HG03469 (cell line): ENCODE data around the gene SLC14A1.
A peak's percentile ranks its signal among the peaks of the same experiment; 100 is the strongest.

ENCODE experiments used
- ATAC-seq: cut with Tn5 transposase; IDR thresholded peaks from one replicate; pipeline ENCODE4 v1.9.1; 2021; ENCODE audit warnings: mild to moderate bottlenecking, moderate library complexity, moderate number of reproducible peaks; ENCODE audit not compliant: unreplicated experiment

SLC14A1 gene

DNA sequence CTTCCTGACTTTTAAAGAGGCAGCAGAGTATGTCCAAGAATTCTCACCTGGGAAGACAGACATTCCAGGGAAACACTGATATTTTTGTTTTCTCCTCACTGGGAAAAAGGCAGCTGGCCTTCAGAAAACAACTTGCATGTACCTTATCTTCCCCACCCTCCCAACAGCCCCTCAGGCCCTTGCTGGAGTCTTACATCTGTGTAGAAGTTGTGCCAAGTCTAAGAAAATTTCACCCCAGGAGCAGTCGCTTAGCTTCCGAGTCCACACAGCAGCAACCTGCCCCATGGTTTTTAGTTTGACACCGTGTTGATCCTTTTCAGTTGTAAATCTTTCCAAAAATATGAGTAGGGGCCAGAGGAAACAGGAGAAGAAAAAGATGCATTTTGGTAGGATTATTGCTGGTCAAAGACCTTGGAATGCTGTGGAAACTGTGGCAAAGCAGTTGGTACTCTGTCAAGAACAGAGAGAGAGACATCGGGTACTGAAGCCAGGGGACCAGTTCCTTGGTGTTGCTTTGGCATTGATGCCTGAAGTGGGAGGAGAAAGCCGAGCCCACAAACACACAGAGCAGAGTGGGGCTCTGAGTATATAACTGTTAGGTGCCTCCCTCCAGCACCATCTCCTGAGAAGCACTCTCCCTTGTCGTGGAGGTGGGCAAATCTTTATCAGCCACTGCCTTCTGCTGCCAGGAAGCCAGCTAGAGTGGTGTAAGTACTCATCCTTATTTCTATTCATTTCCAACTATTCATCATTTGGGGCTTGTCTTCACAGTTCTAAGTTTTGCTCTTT is at the start of gene SLC14A1:
Gene SLC14A1, plus strand, starts transcription at position 615 of the 789 bp plus-strand sequence. CDS start 6,140 bp downstream, outside the sequence.
- ATAC-seq: no peak

DNA sequence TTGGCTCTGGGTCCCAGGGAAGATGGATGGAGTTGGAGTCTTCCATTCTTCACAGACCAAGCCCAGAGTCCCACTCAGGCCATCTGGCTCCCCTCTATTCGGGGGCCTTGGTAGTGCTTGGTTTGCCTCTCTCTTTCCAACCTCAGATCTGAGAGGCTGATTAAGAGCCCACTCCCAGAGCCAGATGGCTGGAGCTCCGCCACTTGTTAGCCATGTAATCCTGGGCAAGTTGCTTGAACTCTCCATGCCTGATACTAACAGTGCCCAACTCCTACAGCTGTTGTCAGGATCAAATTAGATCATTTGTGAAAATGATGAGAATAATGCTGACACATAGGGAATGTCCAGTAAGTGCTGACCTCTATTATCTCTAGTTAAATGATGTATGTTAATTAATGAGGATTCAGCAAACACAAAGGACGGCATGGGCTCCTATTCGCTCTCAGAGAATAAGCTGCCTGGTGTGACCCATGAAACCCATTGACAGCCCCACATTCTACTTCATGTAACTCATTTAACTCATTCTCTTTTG is 46.6 kb upstream of the SLC14A1 start:
- no peak for ATAC-seq

DNA sequence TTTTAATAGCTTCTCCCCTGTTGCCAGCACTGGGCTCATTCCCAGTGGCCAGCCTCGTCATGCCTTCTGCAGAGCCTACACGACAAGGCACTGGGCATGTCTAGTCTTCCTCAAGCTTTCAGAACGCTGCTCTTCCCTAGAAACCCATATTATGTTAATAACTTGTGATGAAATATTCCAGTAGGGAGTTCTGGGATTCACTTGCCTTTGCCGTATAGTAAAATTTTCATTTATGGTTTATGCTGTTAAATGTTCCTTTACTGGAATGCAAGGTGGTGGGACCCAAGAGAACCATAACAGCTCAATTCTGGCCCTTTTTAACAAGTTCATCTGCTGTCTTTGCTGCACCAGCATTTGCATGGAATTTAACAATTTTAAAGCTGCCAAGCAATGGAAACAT is 45.5 kb upstream of the SLC14A1 start:
- ATAC-seq: no peak

DNA sequence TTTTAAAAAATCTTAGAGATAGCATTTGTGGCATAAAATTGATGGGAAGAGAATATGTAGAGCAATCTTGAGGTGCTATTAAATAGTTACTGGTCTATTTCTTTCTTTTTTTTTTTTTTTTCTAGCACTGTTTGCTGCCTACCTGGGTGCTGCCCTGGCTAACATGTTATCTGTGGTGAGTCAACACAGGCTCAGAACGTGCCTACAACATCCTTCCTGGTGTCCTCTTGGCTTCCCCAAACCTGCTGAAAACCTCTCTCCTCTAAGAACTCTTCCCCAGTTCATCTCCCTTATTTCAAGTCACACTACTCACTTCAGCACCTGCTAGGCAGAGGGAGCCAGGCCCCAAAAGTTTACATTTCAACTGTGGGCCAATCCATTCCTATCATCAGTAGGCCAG is 45.1 kb upstream of the SLC14A1 start:
- no peak for ATAC-seq

DNA sequence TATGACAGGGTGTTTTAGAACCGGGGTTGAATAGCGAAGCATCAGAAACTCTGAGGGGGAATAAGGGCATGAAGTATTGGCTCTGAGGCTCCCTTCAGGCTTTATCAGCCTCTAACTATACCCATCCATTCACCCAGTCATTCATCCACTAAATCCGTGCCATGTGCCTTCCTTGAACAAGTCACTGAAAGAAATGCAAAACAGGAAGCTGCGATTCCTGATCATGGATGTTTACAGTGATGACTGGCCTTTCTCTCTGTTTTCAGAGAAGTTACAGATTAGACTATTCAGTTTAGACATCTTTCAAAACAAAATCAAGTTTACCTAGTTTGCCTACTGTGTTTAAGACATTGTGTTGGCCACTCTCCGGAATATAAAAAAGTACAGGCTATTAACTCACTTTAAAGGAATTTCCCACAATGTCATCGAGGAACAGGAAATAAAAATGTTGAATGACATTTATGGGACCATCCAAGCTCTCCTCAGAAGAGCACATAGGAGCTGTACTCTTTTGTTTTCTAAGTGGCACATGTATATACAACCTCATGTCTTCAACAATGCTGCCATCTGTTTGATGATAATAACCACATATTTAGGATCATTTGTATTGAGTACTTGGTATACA is 43.8 kb upstream of the SLC14A1 start:
- ATAC-seq: no peak

DNA sequence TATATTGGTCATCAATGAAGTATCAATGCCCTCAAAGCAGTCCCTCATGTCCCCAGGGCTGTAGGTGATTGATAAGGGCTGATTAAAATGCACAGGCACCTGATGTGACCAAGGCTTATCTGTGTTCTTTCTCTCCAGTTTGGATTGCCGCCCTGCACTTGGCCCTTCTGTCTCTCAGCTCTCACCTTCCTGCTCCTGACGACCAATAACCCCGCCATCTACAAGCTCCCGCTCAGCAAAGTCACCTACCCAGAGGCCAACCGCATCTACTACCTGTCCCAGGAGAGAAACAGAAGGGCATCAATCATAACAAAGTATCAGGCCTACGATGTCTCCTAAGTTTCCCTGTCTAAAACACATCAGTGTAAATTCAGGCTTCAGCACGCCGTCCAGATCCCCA is 41.8 kb upstream of the SLC14A1 start:
- ATAC-seq: no peak

DNA sequence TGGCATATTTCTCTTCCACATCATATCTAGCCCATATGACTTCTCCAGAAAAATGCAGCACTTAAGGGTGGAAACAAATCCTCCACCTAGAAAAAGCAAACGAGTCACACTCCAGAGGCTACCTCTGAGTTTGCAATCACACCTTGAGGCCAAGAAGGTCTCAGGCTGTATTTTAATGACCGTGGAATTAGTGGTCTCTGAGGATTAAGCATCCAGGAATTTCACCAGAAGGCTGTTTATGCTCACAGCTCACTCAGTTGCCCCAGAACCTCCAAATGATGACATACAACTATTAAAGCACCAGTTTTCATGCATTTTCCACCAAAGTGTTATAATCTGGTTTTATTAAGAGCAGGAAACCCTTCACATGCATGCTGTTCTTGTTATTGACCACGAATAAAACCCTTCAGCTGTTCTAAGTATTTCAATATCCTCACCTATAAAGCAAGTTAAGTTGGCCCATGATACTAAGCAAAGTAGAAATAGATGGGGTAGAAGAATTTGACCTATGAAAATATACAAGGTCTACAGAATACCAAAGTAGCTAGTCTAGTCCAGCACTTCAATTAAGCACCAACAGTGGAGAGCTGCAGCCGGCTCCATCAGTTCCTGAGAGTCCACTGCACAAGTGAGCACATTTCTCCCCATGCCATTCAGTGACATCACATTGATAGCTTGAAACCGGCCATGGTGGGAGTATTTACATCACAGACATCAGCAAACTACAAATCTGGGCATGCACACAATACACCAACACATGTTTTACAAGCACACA is 39.5 kb upstream of the SLC14A1 start:
- no peak for ATAC-seq

DNA sequence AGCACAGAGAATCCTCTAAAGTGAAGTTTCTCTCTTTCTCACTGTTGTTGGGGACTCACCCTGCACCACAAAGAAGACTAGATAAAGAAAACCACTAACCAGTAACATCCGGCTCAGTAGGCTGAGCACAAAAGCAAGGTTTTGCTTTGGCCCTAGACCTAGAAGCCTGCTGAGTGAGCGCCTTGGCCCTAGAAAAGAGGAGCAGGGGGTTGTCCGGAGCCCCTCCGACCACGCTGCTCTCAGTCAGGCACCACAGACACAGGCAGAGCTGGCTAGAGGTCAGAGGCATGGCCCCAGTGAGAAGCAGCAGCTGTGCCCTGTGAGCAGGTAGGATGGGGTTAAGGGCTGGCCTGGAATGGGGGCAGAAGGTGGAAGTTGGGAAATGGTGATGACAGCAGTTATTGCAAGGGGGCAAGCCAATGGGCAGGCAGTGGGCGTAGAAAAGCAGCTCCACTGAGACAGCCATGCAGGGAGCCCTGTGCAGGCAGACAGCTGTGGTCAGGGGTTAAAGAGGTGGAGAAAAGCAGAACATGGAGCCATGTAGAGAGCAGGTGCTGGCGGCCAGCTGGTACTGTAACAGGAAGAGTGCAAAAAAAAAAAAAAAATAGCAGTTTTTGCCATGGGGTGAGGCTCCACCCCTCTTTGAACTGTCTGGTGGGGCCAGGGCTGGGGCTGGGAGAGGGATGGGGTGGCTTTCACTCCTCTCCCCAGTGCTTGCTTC is 36.9 kb upstream of the SLC14A1 start:
- ATAC-seq: peak; percentile 69

DNA sequence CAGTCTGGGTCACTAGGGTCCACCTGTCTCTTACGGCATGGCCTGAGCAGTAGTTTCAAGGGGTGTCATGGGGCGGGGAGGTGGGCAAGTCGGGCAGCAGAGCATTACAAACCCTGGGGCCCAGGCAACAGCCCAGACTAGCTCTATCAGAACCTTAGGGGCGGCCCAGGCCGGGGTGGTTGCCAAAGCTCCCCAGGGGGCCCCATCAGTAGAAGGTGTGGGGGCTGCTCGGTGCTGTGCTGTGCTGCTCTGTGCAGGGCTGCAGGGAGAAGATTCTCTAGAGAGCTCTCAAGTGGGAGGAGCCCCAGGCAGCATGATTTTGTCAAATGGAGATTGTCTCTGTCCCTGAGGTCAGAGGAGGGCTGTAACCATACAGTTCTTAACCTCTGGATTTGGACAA is 36.4 kb upstream of the SLC14A1 start:
- ATAC-seq: peak; percentile 33

DNA sequence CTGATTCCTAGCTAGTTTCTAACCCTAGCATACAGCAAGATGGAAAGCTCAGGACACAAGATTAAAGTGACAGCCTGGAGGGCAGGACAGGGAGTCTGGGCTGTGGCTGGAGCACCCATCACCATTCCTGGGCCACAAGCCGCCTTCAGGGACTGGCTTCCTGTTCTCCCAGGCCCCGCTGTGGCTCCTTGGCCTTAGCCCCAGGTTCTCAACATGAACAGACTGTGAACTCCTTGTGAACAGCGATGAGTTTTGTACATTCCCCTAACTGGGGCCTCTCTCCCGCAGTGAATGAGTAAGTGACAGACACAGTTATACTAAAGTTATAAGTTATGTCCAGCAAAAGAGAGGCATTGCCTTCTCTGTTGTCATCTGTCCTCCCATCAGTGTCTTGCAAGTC is 35.9 kb upstream of the SLC14A1 start:
- no peak for ATAC-seq

DNA sequence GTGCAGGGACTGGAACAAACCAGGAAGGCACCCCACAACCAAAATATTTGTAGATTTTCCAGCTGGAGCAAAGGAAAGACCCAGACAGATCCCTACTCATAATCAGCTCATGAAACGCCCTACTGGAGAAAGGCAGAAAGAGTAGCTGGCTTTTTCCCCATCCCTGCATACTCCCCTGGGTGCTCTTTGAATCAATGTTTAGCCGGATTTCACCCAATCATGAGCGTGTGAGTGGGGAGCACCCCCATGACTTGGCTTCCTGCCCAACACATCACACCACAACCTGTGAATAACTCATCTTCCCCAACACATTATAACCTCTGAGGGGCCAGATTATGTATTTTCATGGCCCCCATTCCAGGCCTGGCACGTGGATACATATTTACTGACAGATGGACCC is 35.1 kb upstream of the SLC14A1 start:
- no peak for ATAC-seq

DNA sequence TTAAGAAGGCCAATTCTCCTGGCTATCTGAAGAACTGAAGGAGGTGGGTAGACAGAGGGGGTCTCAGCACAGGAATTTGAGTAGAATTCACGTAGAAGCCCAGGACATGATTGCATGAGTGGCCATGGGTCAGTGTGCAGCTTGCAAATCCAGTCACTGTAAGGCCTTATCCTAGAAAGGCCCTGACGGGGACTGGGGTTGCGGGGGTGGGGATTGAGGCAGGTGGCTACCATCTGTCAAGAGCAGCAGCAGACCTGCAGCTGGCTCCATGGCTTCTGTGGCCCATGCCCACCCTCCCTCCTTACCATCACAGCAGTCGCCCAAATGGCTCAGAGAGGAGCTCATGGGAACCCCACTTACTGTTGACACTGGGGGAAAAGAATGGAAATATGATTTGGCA is 34.6 kb upstream of the SLC14A1 start:
- ATAC-seq: no peak

DNA sequence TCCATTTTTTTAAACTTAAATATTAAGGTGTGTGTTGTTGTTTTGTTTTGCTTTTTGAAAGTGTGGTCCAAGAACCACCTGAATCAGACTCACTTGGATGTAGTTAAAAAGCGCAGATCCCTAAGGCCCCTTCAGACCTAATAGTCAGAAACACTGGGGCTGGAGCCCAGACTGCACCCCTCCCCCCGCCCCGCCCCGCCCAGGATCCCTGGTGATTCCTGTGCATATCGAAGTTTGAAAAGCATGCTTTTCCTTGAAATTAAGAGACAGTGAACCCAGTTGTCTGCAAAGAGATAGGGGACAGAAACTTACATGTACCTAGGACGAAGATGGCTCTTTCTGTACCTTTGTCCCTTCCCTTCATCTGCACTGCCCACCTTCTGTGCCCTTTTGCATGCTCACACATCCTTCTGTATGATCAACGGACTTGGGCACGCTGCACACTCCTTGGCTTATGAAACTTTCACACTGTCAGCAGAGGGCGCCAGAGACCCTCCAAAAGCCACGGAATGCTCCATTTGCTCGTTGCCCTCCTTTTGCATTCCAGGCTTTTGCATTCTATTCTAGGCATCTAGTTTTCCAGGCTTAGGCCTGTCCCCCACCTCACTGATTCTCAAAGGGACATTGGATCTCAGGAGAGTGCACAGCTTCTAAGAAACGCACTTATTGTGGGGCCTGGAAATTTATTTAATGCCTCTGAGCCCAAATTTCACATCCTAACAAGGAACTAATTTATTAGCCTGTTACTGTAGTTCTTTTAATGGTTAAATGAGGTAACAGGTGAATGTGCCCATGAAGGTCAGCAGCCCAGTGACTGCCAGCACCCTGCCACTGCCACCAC is 32.8 kb upstream of the SLC14A1 start:
- no peak for ATAC-seq

DNA sequence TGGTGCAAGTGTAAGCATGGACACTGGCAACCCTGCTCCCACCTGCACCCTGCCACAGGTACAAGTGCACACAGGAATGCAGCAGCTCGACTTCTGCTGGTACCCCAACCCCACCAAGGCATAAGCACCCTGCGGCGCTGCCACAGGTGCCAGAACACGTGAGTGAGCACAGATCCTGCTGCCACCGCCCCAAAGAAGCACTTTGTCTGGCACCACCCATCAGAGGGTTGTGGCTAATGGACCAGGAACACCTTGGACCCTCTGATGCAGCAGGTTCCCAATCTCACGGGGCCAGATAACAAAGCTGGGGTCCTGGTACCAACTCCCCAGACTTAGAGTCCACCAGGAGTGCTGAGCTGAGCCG is 32.2 kb upstream of the SLC14A1 start:
- no peak for ATAC-seq

DNA sequence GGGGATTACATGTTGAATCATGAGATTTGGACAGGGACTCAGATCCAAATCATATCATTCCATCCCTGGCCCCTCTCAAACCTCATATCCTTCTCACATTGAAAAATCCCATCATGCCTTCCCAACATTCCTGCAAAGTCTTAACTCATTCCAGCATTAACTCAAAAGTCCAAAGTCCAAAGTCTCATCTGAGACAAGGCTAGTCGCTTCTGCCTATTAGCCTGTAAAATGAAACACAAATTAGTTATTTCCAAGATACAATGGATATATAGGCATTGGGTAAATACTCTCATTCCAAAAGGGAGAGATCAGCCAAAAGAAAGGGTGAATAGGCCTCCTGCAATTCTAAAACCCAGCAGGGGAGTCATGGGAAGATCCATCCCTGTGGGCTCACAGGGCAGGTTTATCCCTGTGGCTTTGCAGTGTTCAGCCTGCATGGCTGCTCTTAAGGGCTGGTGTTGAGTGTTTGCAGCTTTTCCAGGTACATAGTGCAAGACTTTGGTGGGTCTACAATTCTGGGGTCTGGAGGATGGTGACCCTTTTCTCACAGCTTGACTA is 21.2 kb upstream of the SLC14A1 start:
- ATAC-seq: no peak

DNA sequence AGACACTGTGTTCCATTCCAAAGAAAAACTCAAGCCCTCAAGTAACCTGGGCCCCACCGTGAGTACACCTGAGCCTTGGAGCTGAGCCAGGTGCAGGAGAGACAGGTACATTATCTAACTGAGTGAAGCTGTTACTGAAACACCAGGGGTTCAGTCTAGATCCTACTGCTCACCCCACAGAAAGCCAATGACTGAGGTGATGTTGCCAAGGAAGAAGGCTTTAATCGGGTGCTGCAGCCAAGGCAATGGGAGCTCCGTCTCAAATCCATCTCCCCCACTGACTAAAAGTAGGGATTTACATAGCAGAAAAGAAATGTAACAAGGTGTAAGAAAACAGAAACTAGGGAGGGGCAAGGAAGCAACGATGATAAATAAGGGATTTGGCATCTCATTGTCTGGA is 15.2 kb upstream of the SLC14A1 start:
- no peak for ATAC-seq

DNA sequence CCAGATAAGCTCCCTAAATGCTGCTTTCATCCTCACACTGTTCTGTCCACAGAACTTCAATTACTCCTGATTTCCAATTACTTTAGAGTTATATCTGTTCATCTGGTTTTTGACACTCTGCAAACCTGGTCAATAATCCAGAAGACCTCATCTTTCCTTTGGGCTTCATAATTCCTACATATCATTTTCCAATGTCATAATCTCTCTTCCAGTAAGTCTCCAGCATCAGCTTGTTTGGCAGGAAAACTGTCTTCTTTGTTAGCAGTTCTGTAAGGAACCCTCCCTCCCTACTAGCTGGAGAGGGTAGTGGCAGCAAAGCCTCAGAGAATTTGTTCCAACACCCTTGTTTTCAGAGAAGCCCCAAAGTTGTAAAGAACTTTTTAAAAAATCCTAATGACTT is 11.9 kb upstream of the SLC14A1 start:
- no peak for ATAC-seq

DNA sequence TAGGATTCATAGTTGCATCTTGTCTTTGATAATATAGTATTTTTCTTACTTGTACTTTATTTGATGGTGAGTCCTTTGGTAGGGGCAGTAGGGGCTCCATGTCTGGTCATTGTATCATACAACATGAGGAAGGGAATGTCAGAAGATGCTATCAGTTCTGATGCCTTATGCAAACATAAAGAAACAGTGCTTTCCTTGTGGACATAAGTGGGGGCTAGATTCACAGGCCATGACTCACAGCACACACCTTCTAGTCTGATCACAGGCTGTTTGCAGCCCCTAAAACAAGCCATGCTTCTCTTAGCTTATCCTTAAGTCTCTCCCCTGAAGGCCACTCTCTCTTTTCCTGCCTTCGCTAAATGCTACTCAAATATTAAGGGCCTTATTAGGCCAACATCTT is 10.7 kb upstream of the SLC14A1 start:
- ATAC-seq: no peak

DNA sequence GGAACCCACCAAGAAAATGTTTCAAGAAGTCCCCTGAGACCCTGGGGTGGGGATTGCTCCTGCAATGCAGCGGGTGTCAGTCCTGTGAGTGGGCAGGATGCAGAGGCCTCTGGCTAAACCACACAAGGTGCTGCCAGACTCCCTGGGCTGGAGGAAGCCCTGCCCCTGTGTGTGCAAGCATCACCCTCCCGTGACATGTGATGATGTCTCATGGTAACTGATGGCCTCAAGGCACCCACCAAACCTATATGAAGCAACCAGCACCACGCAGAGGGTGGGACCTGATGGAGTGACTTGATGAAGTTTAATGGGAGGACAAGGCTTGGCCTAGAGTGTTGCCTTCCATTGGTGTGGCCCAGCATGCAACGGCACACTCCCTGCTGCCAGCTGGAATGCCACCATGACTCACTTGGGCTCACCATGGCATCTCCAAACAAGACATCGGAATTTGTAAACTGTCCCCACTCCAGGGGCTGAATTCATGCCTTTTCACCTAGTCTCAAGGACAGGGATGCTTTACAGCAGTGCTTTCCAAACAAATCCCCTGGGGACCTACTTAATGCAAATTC is 8.7 kb upstream of the SLC14A1 start:
- ATAC-seq: no peak
